HG03342 (cell line): Measurements from ENCODE around the gene CCDC92.

ENCODE experiments used
- ATAC-seq: cut with Tn5 transposase; IDR thresholded peaks from one replicate; pipeline ENCODE4 v1.9.1; 2021; ENCODE audit warnings: mild to moderate bottlenecking, moderate library complexity; ENCODE audit not compliant: unreplicated experiment

CCDC92 gene

GRCh38 chr12:123892853-123893252 is 79.8 kb downstream of the CCDC92 start:
- no peak for ATAC-seq

GRCh38 chr12:123892180-123892559 is 80.5 kb downstream of the CCDC92 start:
- no peak for ATAC-seq

- no peak for ATAC-seq
These were observed 81.0 kb downstream of the CCDC92 start for GRCh38 chr12:123891516-123892179.

GRCh38 chr12:123891011-123891410 is 81.6 kb downstream of the CCDC92 start:
- no peak for ATAC-seq

GRCh38 chr12:123890536-123890902 is 82.1 kb downstream of the CCDC92 start:
- ATAC-seq = no peak

GRCh38 chr12:123889848-123890535 is 82.6 kb downstream of the CCDC92 start:
- no peak for ATAC-seq

- no peak for ATAC-seq
These were observed 83.6 kb downstream of the CCDC92 start for GRCh38 chr12:123888989-123889388.

GRCh38 chr12:123886931-123887582 is 85.6 kb downstream of the CCDC92 start:
- ATAC-seq = no peak

- no peak for ATAC-seq
These were observed 86.4 kb downstream of the CCDC92 start for GRCh38 chr12:123886258-123886657.
